CD14-positive monocyte (primary cell): ENCODE results near the gene C9orf72. TPM values are rescaled to one million over a fixed set of nuclear protein-coding genes. Genes with fewer than 3 reads are reported as not detected.

Experiments used
- DNase-seq, 3 donors: peaks; one replicate each; pipeline ENCODE4 v3.0.0-alpha.2; 2011 to 2022
- H2AFZ ChIP-seq: 2 replicates; pipeline ENCODE4 v1.6.0; 2012; ENCODE audit warnings: mild to moderate bottlenecking, low read depth, low read length, inconsistent platforms; ENCODE audit not compliant: insufficient read depth, poor library complexity, severe bottlenecking
- H3K27ac ChIP-seq, 2 donors: 1 replicate in 1 of 2; 2 replicates in 1 of 2; pipeline ENCODE4 v1.5.1; 2012 to 2013; ENCODE audit warnings: low read length in 2 of 2, control low read depth in 1 of 2, inconsistent platforms in 1 of 2, low read depth in 1 of 2, mild to moderate bottlenecking in 1 of 2
- H3K27me3 ChIP-seq, 2 donors: one replicate each; pipeline versions ENCODE4 v1.6.0 to v1.6.1; 2011 to 2013; ENCODE audit warnings: low read length in 2 of 2; ENCODE audit not compliant: control insufficient read depth in 2 of 2, insufficient read depth in 2 of 2
- H3K36me3 ChIP-seq, 2 donors: replicated peaks in 1 of 2; 1 replicate in 1 of 2; 2 replicates in 1 of 2; pipeline versions ENCODE4 v1.5.1 to v1.6.1; 2012 to 2013; ENCODE audit warnings: low read length in 2 of 2, control low read depth in 1 of 2, inconsistent platforms in 1 of 2, mild to moderate bottlenecking in 1 of 2; ENCODE audit not compliant: insufficient read depth in 2 of 2, control insufficient read depth in 1 of 2
- H3K4me1 ChIP-seq, 2 donors: 1 replicate in 1 of 2; 2 replicates in 1 of 2; pipeline versions ENCODE4 v1.5.1 to v1.6.1; 2012 to 2013; ENCODE audit warnings: low read length in 2 of 2, control low read depth in 1 of 2, inconsistent platforms in 1 of 2, mild to moderate bottlenecking in 1 of 2, moderate library complexity in 1 of 2; ENCODE audit not compliant: insufficient read depth in 2 of 2, control insufficient read depth in 1 of 2
- H3K4me2 ChIP-seq: replicated peaks from 2 replicates; pipeline ENCODE3; 2012; ENCODE audit warnings: low read length, moderate library complexity, mild to moderate bottlenecking; ENCODE audit not compliant: poor library complexity, severe bottlenecking; ENCODE audit errors: extremely low read depth
- H3K4me3 ChIP-seq, 3 experiments: fragments of 200-600 bp in 1 of 3; sonication (generic) in 1 of 3; replicated peaks in 1 of 3; 1 replicate in 2 of 3; 2 replicates in 1 of 3; pipeline ENCODE4 v1.5.1; 2011 to 2013; ENCODE audit warnings: low read length in 3 of 3, mild to moderate bottlenecking in 3 of 3, control low read depth in 2 of 3, low read depth in 2 of 3, inconsistent platforms in 1 of 3, moderate library complexity in 1 of 3
- H3K79me2 ChIP-seq: 2 replicates; pipeline ENCODE4 v1.6.0; 2012; ENCODE audit warnings: mild to moderate bottlenecking, control low read depth, inconsistent platforms, low read length, moderate library complexity; ENCODE audit not compliant: insufficient read depth
- H3K9ac ChIP-seq: 2 replicates; pipeline ENCODE4 v1.6.0; 2017; ENCODE audit warnings: low read length, mild to moderate bottlenecking; ENCODE audit not compliant: insufficient read depth, poor library complexity, severe bottlenecking
- H3K9me3 ChIP-seq, 2 donors: replicated peaks in 1 of 2; 1 replicate in 1 of 2; 2 replicates in 1 of 2; pipeline versions ENCODE4 v1.5.1 to v1.6.1; 2012 to 2013; ENCODE audit warnings: low read length in 2 of 2, control low read depth in 1 of 2; ENCODE audit not compliant: control insufficient read depth in 1 of 2, insufficient read depth in 1 of 2
- H4K20me1 ChIP-seq: 2 replicates; pipeline ENCODE4 v1.6.0; 2012; ENCODE audit warnings: mild to moderate bottlenecking, low read length, control low read depth, moderate library complexity; ENCODE audit not compliant: insufficient read depth
- H3K27ac Mint-ChIP-seq, 7 donors: one replicate each; pipeline ENCODE4 v1.8.0; 2020; ENCODE audit warnings: mild to moderate bottlenecking in 7 of 7, mixed read lengths in 7 of 7, moderate library complexity in 6 of 7, inconsistent platforms in 2 of 7
- H3K27me3 Mint-ChIP-seq, 3 donors: one replicate each; pipeline ENCODE4 v1.8.0; 2021 to 2022; ENCODE audit warnings: low read depth in 3 of 3, mild to moderate bottlenecking in 3 of 3, mixed read lengths in 3 of 3, moderate library complexity in 3 of 3, inconsistent platforms in 1 of 3
- H3K36me3 Mint-ChIP-seq, 2 donors: one replicate each; pipeline ENCODE4 v1.8.0; 2020; ENCODE audit warnings: mixed read lengths in 2 of 2, inconsistent platforms in 1 of 2, mild to moderate bottlenecking in 1 of 2
- H3K4me1 Mint-ChIP-seq: one replicate; pipeline ENCODE4 v1.8.0; 2020; ENCODE audit warnings: mild to moderate bottlenecking, mixed read lengths
- H3K4me3 Mint-ChIP-seq, 2 donors: one replicate each; pipeline ENCODE4 v1.8.0; 2020; ENCODE audit warnings: mild to moderate bottlenecking in 2 of 2, mixed read lengths in 2 of 2, moderate library complexity in 1 of 2
- H3K9me3 Mint-ChIP-seq, 7 donors: one replicate each; pipeline ENCODE4 v1.8.0; 2020 to 2022; ENCODE audit warnings: mixed read lengths in 7 of 7, mild to moderate bottlenecking in 6 of 7, moderate library complexity in 6 of 7, inconsistent platforms in 2 of 7
- CTCF ChIP-seq: fragments of 200-600 bp; IDR thresholded peaks from one replicate; pipeline ENCODE4 v1.8.0; 2022; ENCODE audit warnings: antibody characterized with exemption, mild to moderate bottlenecking
- WGBS: methylation state at CpG from one replicate; pipeline ENCODE4 v1.1.5; 2013; ENCODE audit warnings: missing lambda C conversion rate; ENCODE audit not compliant: insufficient coverage; 5-methylcytosine and 5-hydroxymethylcytosine counted together
- intact Hi-C, 2 donors: fragments of 100-400 bp; cut with micrococcal nuclease; formaldehyde crosslinking; loops; one replicate each; pipeline versions ENCODE4 v1.15.0 to v1.15.1; 2023
- polyA plus RNA-seq, 3 donors: library from polyadenylated mRNA; depleted of rRNA in 1 of 3; unstranded in 2 of 3; stranded (reverse) in 1 of 3; fragments of 300-500 nt in 2 of 3; fragments of >200 nt in 1 of 3; fragmentation: Illumina TruSeq in 2 of 3; gene quantifications; 1 replicate in 2 of 3; 2 replicates in 1 of 3; pipeline ENCODE4 v1.2.3, GENCODE V29; 2012 to 2021

Gene C9orf72
- polyA plus RNA-seq, 3 donors, result 105 to 142 (median 128) TPM

- peaks cover 16 to 17% of the 10 kb centered on the region in 2 donors for H3K36me3 Mint-ChIP-seq
- H3K36me3 ChIP-seq, result peaks cover 0 to 11% of the 10 kb centered on the region in 2 donors
- H3K4me1 ChIP-seq, result peaks cover 3 to 15% of the 10 kb centered on the region in 2 donors
- no peaks in the 10 kb centered on the region for H3K79me2 ChIP-seq
- no peaks in the 10 kb centered on the region for H3K27me3 ChIP-seq
- peaks cover 20% of the 10 kb centered on the region for H3K4me1 Mint-ChIP-seq
- no peak for TF ChIP-seq CTCF
- no peaks in the 10 kb centered on the region for H3K9me3 ChIP-seq
- DNase-seq, result no peak
- H3K9me3 Mint-ChIP-seq, result peaks cover 0 to 2% (median 0%) of the 10 kb centered on the region in 7 donors
- H3K4me2 ChIP-seq, result no peak overlapping the region
- H3K27ac ChIP-seq, result no peak overlapping the region
- no peak overlapping the region for H3K4me3 Mint-ChIP-seq
- H3K27ac Mint-ChIP-seq, result no peak overlapping the region
- peaks cover 0 to 1% (median 0%) of the 10 kb centered on the region in 3 donors for H3K27me3 Mint-ChIP-seq
- intact Hi-C loops, result no loop called here
- H3K4me3 ChIP-seq, result no peak overlapping the region
- WGBS, result 100% methylated on average over 4 of the region's 5 CpGs
- no peak overlapping the region for H2AFZ ChIP-seq
- no peak overlapping the region for H3K9ac ChIP-seq
- H4K20me1 ChIP-seq, result no peaks in the 10 kb centered on the region
These were observed 67.5 kb downstream of the C9orf72 start for GRCh38 chr9:27505744-27506161.

- H3K4me1 ChIP-seq, result peaks cover 10 to 26% of the 10 kb centered on the region in 2 donors
- H3K4me3 Mint-ChIP-seq, result no peak overlapping the region
- no peak overlapping the region for H3K4me3 ChIP-seq
- no peak overlapping the region for H2AFZ ChIP-seq
- H3K9me3 ChIP-seq, result no peaks in the 10 kb centered on the region
- H3K36me3 ChIP-seq, result peaks cover 0 to 8% of the 10 kb centered on the region in 2 donors
- no peak overlapping the region for H3K9ac ChIP-seq
- H3K9me3 Mint-ChIP-seq, result peaks cover 0 to 2% (median 0%) of the 10 kb centered on the region in 7 donors
- no peaks in the 10 kb centered on the region for H3K27me3 Mint-ChIP-seq
- H3K27me3 ChIP-seq, result no peaks in the 10 kb centered on the region
- intact Hi-C loops, result no loop called here
- no peak for TF ChIP-seq CTCF
- H3K4me1 Mint-ChIP-seq, result peaks cover 30% of the 10 kb centered on the region
- H3K27ac Mint-ChIP-seq, result peak overlapping the region in 1 of 7 donors; percentile 48
- H4K20me1 ChIP-seq, result no peaks in the 10 kb centered on the region
- H3K36me3 Mint-ChIP-seq, result peaks cover 11% of the 10 kb centered on the region in 2 donors
- H3K4me2 ChIP-seq, result no peak overlapping the region
- DNase-seq, result no peak
- H3K79me2 ChIP-seq, result no peaks in the 10 kb centered on the region
- no peak overlapping the region for H3K27ac ChIP-seq
These were observed 69.0 kb downstream of the C9orf72 start for GRCh38 chr9:27504259-27504658.
